Naive thymus-derived CD4-positive, alpha-beta T cell (primary cell): Measurements from ENCODE around the gene CFAP410. TPM values are rescaled to one million over a fixed set of nuclear protein-coding genes. Genes with fewer than 3 reads are reported as not detected.
"Not testable (repeated sequence)": the region's sequence is repeated elsewhere in the genome, so short reads cannot be mapped to it uniquely, and the experiment has no call there.

Source experiments
- ATAC-seq: fragments of 150-1000 bp; cut with Tn5 transposase; 2 replicates; pipeline ENCODE4 v1.10.0; 2021; ENCODE audit warnings: mild to moderate bottlenecking, moderate library complexity
- CTCF ChIA-PET: fragments of 350-600 bp; sonication (Branson Sonifier 250); formaldehyde crosslinking; loops from one replicate; lab custom pipeline; 2021; ENCODE audit warnings: antibody characterized with exemption; lab: Charles Lee
- POLR2A ChIA-PET: fragments of 350-600 bp; sonication (Branson Sonifier 250); formaldehyde crosslinking; loops from one replicate; lab custom pipeline; 2021; ENCODE audit warnings: antibody characterized with exemption, inconsistent platforms; lab: Charles Lee
- DNase-seq, 9 donors: peaks; one replicate each; pipeline versions ENCODE4 v3.0.0 to v3.0.0-alpha.2; 2020 to 2022; ENCODE audit warnings: mixed read lengths in 1 of 9
- H3K27ac ChIP-seq: one replicate; pipeline ENCODE4 v1.7.0; 2013; ENCODE audit warnings: mild to moderate bottlenecking, low read depth, low read length, moderate library complexity
- H3K27me3 ChIP-seq, 2 donors: one replicate each; pipeline ENCODE4 v1.7.0; 2013; ENCODE audit warnings: low read length in 2 of 2, mild to moderate bottlenecking in 2 of 2, moderate library complexity in 2 of 2; ENCODE audit not compliant: control insufficient read depth in 2 of 2, insufficient read depth in 2 of 2
- H3K36me3 ChIP-seq, 3 experiments: 1 replicate in 2 of 3; 2 replicates in 1 of 3; pipeline ENCODE4 v1.7.0; 2013; ENCODE audit warnings: low read length in 3 of 3, mild to moderate bottlenecking in 3 of 3, moderate library complexity in 1 of 3; ENCODE audit not compliant: insufficient read depth in 3 of 3, control insufficient read depth in 2 of 3
- H3K4me1 ChIP-seq, 2 donors: one replicate each; pipeline ENCODE4 v1.7.0; 2013; ENCODE audit warnings: low read length in 2 of 2, mild to moderate bottlenecking in 2 of 2, moderate library complexity in 1 of 2; ENCODE audit not compliant: control insufficient read depth in 2 of 2, insufficient read depth in 2 of 2
- H3K4me3 ChIP-seq: 2 replicates; pipeline ENCODE4 v1.7.0; 2013; ENCODE audit warnings: mild to moderate bottlenecking, low read length
- H3K9me3 ChIP-seq, 3 experiments: 1 replicate in 2 of 3; 2 replicates in 1 of 3; pipeline ENCODE4 v1.7.0; 2013; ENCODE audit warnings: low read length in 3 of 3; ENCODE audit not compliant: control insufficient read depth in 2 of 3
- H3K27ac Mint-ChIP-seq, 9 donors: one replicate each; pipeline ENCODE4 v1.8.0; 2020 to 2022; ENCODE audit warnings: mixed read lengths in 9 of 9, mild to moderate bottlenecking in 8 of 9, moderate library complexity in 5 of 9, inconsistent platforms in 2 of 9
- H3K27me3 Mint-ChIP-seq, 5 donors: one replicate each; pipeline ENCODE4 v1.8.0; 2021 to 2022; ENCODE audit warnings: mixed read lengths in 5 of 5, mild to moderate bottlenecking in 1 of 5
- H3K36me3 Mint-ChIP-seq, 5 donors: one replicate each; pipeline ENCODE4 v1.8.0; 2020 to 2022; ENCODE audit warnings: mixed read lengths in 5 of 5, mild to moderate bottlenecking in 3 of 5, inconsistent platforms in 1 of 5
- H3K4me1 Mint-ChIP-seq, 7 donors: one replicate each; pipeline ENCODE4 v1.8.0; 2020 to 2022; ENCODE audit warnings: mixed read lengths in 7 of 7, mild to moderate bottlenecking in 3 of 7, inconsistent platforms in 1 of 7
- H3K4me3 Mint-ChIP-seq, 10 donors: one replicate each; pipeline ENCODE4 v1.8.0; 2020 to 2022; ENCODE audit warnings: mild to moderate bottlenecking in 10 of 10, mixed read lengths in 10 of 10, moderate library complexity in 6 of 10, inconsistent platforms in 2 of 10
- H3K9me3 Mint-ChIP-seq, 11 donors: one replicate each; pipeline ENCODE4 v1.8.0; 2020 to 2022; ENCODE audit warnings: mixed read lengths in 11 of 11, mild to moderate bottlenecking in 4 of 11, inconsistent platforms in 1 of 11, moderate library complexity in 1 of 11
- intact Hi-C, 2 donors: fragments of 100-400 bp; cut with micrococcal nuclease; formaldehyde crosslinking; loops; one replicate each; pipeline ENCODE4 v1.15.1; 2023
- polyA plus RNA-seq, 2 donors: library from polyadenylated mRNA; unstranded; fragments of 300-500 nt; fragmentation: Illumina TruSeq; gene quantifications; one replicate each; pipeline ENCODE4 v1.2.3, GENCODE V29; 2021
- total RNA-seq, 6 experiments: library from RNA in 5 of 6; stranded (reverse) in 5 of 6; gene quantifications; 1 replicate in 5 of 6; 2 replicates in 1 of 6; pipeline ENCODE4 v1.2.3 and lab custom pipeline; 2021 to 2026

CFAP410 gene
- total and polyA plus RNA-seq, 7 experiments from 2014 or later: 20.8 to 66.7 (median 46.9) TPM

GRCh38 chr21:44349416-44349846 is 10.2 kb upstream of the CFAP410 start:
- POLR2A ChIA-PET: no interaction called here
- H3K4me3 Mint-ChIP-seq: peak overlapping the region in 1 of 10 donors; percentile 68
- peaks cover 16 to 24% of the 10 kb centered on the region in 2 donors for H3K4me1 ChIP-seq

GRCh38 chr21:44348861-44349260 is 9.7 kb upstream of the CFAP410 start:
- H3K9me3 ChIP-seq: no peaks in the 10 kb centered on the region
- H3K4me1 ChIP-seq: peaks cover 15 to 18% of the 10 kb centered on the region in 2 donors
- no peaks in the 10 kb centered on the region for H3K36me3 ChIP-seq
- Mint-ChIP-seq H3K27ac (no peak overlapping the region), H3K27me3 (peaks cover 0 to 41% (median 0%) of the 10 kb centered on the region in 5 donors), H3K36me3 (peaks cover 0 to 5% (median 0%) of the 10 kb centered on the region in 5 donors), H3K4me3 (peak overlapping the region in 3 of 10 donors; percentile 21 to 68 (median 53)), H3K4me1 (peaks cover 14 to 31% (median 26%) of the 10 kb centered on the region in 7 donors), H3K9me3 (no peaks in the 10 kb centered on the region)
- ChIA-PET POLR2A (no interaction called here), CTCF (no interaction called here)
- H3K4me3 ChIP-seq: no peak overlapping the region
- H3K27me3 ChIP-seq: no peaks in the 10 kb centered on the region
- intact Hi-C loops: no loop called here
- DNase-seq: no peak
- ATAC-seq: no peak
- H3K27ac ChIP-seq: no peak overlapping the region

More at GRCh38 chr21:44349416-44349846, 10.2 kb upstream of the CFAP410 start:
- CTCF ChIA-PET: no interaction called here
- Histone ChIP-seq H3K9me3 (no peaks in the 10 kb centered on the region), H3K4me3 (no peak overlapping the region), H3K27ac (no peak overlapping the region), H3K27me3 (no peaks in the 10 kb centered on the region), H3K36me3 (no peaks in the 10 kb centered on the region)
- H3K4me1 Mint-ChIP-seq: peaks cover 20 to 37% (median 32%) of the 10 kb centered on the region in 7 donors
- intact Hi-C loops: no loop called here
- no peak overlapping the region for H3K27ac Mint-ChIP-seq
- DNase-seq (no peak), ATAC-seq (no peak)
- H3K9me3 Mint-ChIP-seq: no peaks in the 10 kb centered on the region
- H3K27me3 Mint-ChIP-seq: peaks cover 0 to 41% (median 0%) of the 10 kb centered on the region in 5 donors
- H3K36me3 Mint-ChIP-seq: peaks cover 0 to 7% (median 0%) of the 10 kb centered on the region in 5 donors

GRCh38 chr21:44347911-44348451 is 8.8 kb upstream of the CFAP410 start:
- H3K36me3 Mint-ChIP-seq: no peaks in the 10 kb centered on the region
- Histone ChIP-seq H3K27me3 (no peaks in the 10 kb centered on the region), H3K36me3 (no peaks in the 10 kb centered on the region), H3K27ac (no peak overlapping the region), H3K4me1 (peaks cover 6 to 10% of the 10 kb centered on the region in 2 donors), H3K4me3 (no peak overlapping the region), H3K9me3 (no peaks in the 10 kb centered on the region)
- ChIA-PET POLR2A (interaction anchor here (0.6 kb wide), 1 partner anchor 11 kb away, joined by 3 read pairs; no protein-coding TSS in a partner anchor), CTCF (no interaction called here)
- intact Hi-C loops: no loop called here
- no peak overlapping the region for H3K4me3 Mint-ChIP-seq
- peaks cover 0 to 38% (median 0%) of the 10 kb centered on the region in 5 donors for H3K27me3 Mint-ChIP-seq
- no peak for DNase-seq
- peak overlapping the region in 1 of 9 donors; percentile 32 for H3K27ac Mint-ChIP-seq
- H3K9me3 Mint-ChIP-seq: no peaks in the 10 kb centered on the region
- ATAC-seq: no peak
- H3K4me1 Mint-ChIP-seq: peaks cover 5 to 22% (median 18%) of the 10 kb centered on the region in 7 donors

GRCh38 chr21:44345495-44345894 is 6.3 kb upstream of the CFAP410 start:
- CTCF ChIA-PET: no interaction called here
- H3K9me3 Mint-ChIP-seq: no peaks in the 10 kb centered on the region
- H3K27ac ChIP-seq: no peak overlapping the region
- H3K4me1 ChIP-seq: peaks cover 0 to under 1% of the 10 kb centered on the region in 2 donors
- DNase-seq (no peak), ATAC-seq (no peak)
- no peaks in the 10 kb centered on the region for H3K27me3 ChIP-seq
- no peaks in the 10 kb centered on the region for H3K36me3 ChIP-seq
- intact Hi-C loops: no loop called here
- no peaks in the 10 kb centered on the region for H3K36me3 Mint-ChIP-seq
- POLR2A ChIA-PET: no interaction called here
- peaks cover 0 to 13% (median 7%) of the 10 kb centered on the region in 7 donors for H3K4me1 Mint-ChIP-seq
- H3K9me3 ChIP-seq: no peaks in the 10 kb centered on the region
- H3K4me3 Mint-ChIP-seq: no peak overlapping the region
- H3K4me3 ChIP-seq: no peak overlapping the region
- H3K27ac Mint-ChIP-seq: no peak overlapping the region
- peaks cover 0 to 33% (median 0%) of the 10 kb centered on the region in 5 donors for H3K27me3 Mint-ChIP-seq

GRCh38 chr21:44344541-44345183 is 5.5 kb upstream of the CFAP410 start:
- H3K4me3 ChIP-seq: no peak overlapping the region
- H3K4me1 ChIP-seq: peaks cover 6 to 9% of the 10 kb centered on the region in 2 donors
- ChIA-PET CTCF (interaction anchor here (0.6 kb wide), 1 partner anchor 663 kb away, joined by 3 read pairs; no protein-coding TSS in a partner anchor), POLR2A (interaction anchor here (0.6 to 0.8 kb wide), 2 partner anchors 42 to 47 kb away, joined by 3 read pairs; no protein-coding TSS in a partner anchor)
- H3K9me3 Mint-ChIP-seq: peaks cover 0 to under 1% (median 0%) of the 10 kb centered on the region in 11 donors
- ATAC-seq: no peak
- H3K27me3 Mint-ChIP-seq: peaks cover 0 to 33% (median 0%) of the 10 kb centered on the region in 5 donors
- peak overlapping the region in 1 of 9 donors; percentile 32 for H3K27ac Mint-ChIP-seq
- intact Hi-C loops: no loop called here
- no peaks in the 10 kb centered on the region for H3K9me3 ChIP-seq
- H3K4me3 Mint-ChIP-seq: no peak overlapping the region
- no peaks in the 10 kb centered on the region for H3K36me3 Mint-ChIP-seq
- no peak for DNase-seq
- H3K36me3 ChIP-seq: no peaks in the 10 kb centered on the region
- no peaks in the 10 kb centered on the region for H3K27me3 ChIP-seq
- H3K27ac ChIP-seq: no peak overlapping the region
- H3K4me1 Mint-ChIP-seq: peaks cover 2 to 21% (median 15%) of the 10 kb centered on the region in 7 donors

GRCh38 chr21:44342981-44343380 is 3.8 kb upstream of the CFAP410 start:
- H3K36me3 ChIP-seq, H3K9me3 ChIP-seq, H3K9me3 Mint-ChIP-seq, H3K36me3 Mint-ChIP-seq, H3K27ac ChIP-seq, H3K27me3 ChIP-seq, H3K4me3 Mint-ChIP-seq, intact Hi-C loops, ATAC-seq, H3K4me3 ChIP-seq, DNase-seq: not testable (repeated sequence)
- ChIA-PET POLR2A (interaction anchor here (1.2 kb wide), 1 partner anchor 10 kb away, joined by 5 read pairs; the partner anchor contains the start of gene TRPM2), CTCF (interaction anchor here (1.1 kb wide), 1 partner anchor 19 kb away, joined by 3 read pairs; no protein-coding TSS in a partner anchor)
- peak overlapping the region in 1 of 9 donors; percentile 100 for H3K27ac Mint-ChIP-seq
- H3K4me1 Mint-ChIP-seq: peaks cover 6 to 26% (median 19%) of the 10 kb centered on the region in 7 donors
- H3K4me1 ChIP-seq: peaks cover 10 to 15% of the 10 kb centered on the region in 2 donors
- H3K27me3 Mint-ChIP-seq: peaks cover 0 to 18% (median 0%) of the 10 kb centered on the region in 5 donors
